Chondrocyte (in vitro differentiated cells): ENCODE data around the gene MKRN2. TPM values are rescaled to one million over a fixed set of nuclear protein-coding genes. Genes with fewer than 3 reads are reported as not detected.
A peak's percentile ranks its signal among the peaks of the same experiment; 100 is the strongest.

ENCODE experiments used
- DNase-seq: peaks from one replicate; pipeline ENCODE4 v3.0.0; 2021; ENCODE audit warnings: mixed read lengths, low spot score
- H3K27ac Mint-ChIP-seq: one replicate; pipeline ENCODE4 v1.8.0; 2021; ENCODE audit warnings: mild to moderate bottlenecking, moderate library complexity, mixed read lengths; ENCODE audit not compliant: unreplicated experiment
- H3K27me3 Mint-ChIP-seq: 2 replicates; pipeline ENCODE4 v1.8.0; 2021; ENCODE audit warnings: low read depth, mixed read lengths
- H3K36me3 Mint-ChIP-seq: 2 replicates; pipeline ENCODE4 v1.8.0; 2021; ENCODE audit warnings: low read depth, mixed read lengths
- H3K4me1 Mint-ChIP-seq: 2 replicates; pipeline ENCODE4 v1.8.0; 2021; ENCODE audit warnings: low read depth, mild to moderate bottlenecking, mixed read lengths
- H3K4me3 Mint-ChIP-seq: one replicate; pipeline ENCODE4 v1.8.0; 2021; ENCODE audit warnings: mild to moderate bottlenecking, moderate library complexity, mixed read lengths; ENCODE audit not compliant: unreplicated experiment
- H3K9me3 Mint-ChIP-seq: 2 replicates; pipeline ENCODE4 v1.8.0; 2021; ENCODE audit warnings: low read depth, mixed read lengths
- CTCF ChIP-seq: fragments of 200-600 bp; sonication (generic); IDR thresholded peaks from 2 replicates; pipeline ENCODE4 v1.5.0; 2021; ENCODE audit warnings: antibody characterized with exemption, mild to moderate bottlenecking, moderate library complexity
- total RNA-seq: library from RNA; stranded (reverse); gene quantifications from 3 replicates; pipeline ENCODE4 v1.2.1, GENCODE V29; 2021

The MKRN2 gene
- total RNA-seq, 1 donor from 2014 or later: 36.2 TPM

GRCh38 chr3:12613250-12613649 is 56.4 kb downstream of the MKRN2 start:
- no peaks in the 10 kb centered on the region for H3K9me3 Mint-ChIP-seq
- no peak for DNase-seq
- no peak for TF ChIP-seq CTCF
- H3K27ac Mint-ChIP-seq: no peak overlapping the region
- peaks cover 6% of the 10 kb centered on the region for H3K4me1 Mint-ChIP-seq
- H3K4me3 Mint-ChIP-seq: no peak overlapping the region
- H3K27me3 Mint-ChIP-seq: no peaks in the 10 kb centered on the region
- H3K36me3 Mint-ChIP-seq: peaks cover 19% of the 10 kb centered on the region

- Mint-ChIP-seq H3K27ac (no peak overlapping the region), H3K4me1 (peaks cover 8% of the 10 kb centered on the region), H3K9me3 (no peaks in the 10 kb centered on the region), H3K4me3 (no peak overlapping the region), H3K27me3 (no peaks in the 10 kb centered on the region), H3K36me3 (peaks cover 13% of the 10 kb centered on the region)
- TF ChIP-seq CTCF: no peak
- no peak for DNase-seq
These were observed 58.4 kb downstream of the MKRN2 start for GRCh38 chr3:12615266-12615665.

- H3K27ac Mint-ChIP-seq: peak overlapping the region; percentile 4
- no peak for TF ChIP-seq CTCF
These were observed 61.5 kb downstream of the MKRN2 start for GRCh38 chr3:12618426-12618825.

GRCh38 chr3:12620305-12620704 is 63.4 kb downstream of the MKRN2 start:
- H3K9me3 Mint-ChIP-seq: no peaks in the 10 kb centered on the region
- H3K27ac Mint-ChIP-seq: peak overlapping the region; percentile 59
- no peak for DNase-seq
- no peak overlapping the region for H3K4me3 Mint-ChIP-seq
- H3K27me3 Mint-ChIP-seq: no peaks in the 10 kb centered on the region
- H3K36me3 Mint-ChIP-seq: peaks cover 4% of the 10 kb centered on the region
- H3K4me1 Mint-ChIP-seq: peaks cover 38% of the 10 kb centered on the region
- no peak for TF ChIP-seq CTCF

More at GRCh38 chr3:12618426-12618825, 61.5 kb downstream of the MKRN2 start:
- no peaks in the 10 kb centered on the region for H3K9me3 Mint-ChIP-seq
- H3K27me3 Mint-ChIP-seq: no peaks in the 10 kb centered on the region
- H3K4me1 Mint-ChIP-seq: peaks cover 30% of the 10 kb centered on the region
- H3K4me3 Mint-ChIP-seq: no peak overlapping the region
- DNase-seq: no peak
- peaks cover 10% of the 10 kb centered on the region for H3K36me3 Mint-ChIP-seq

GRCh38 chr3:12620729-12621128 is 63.8 kb downstream of the MKRN2 start:
- Mint-ChIP-seq H3K4me3 (no peak overlapping the region), H3K4me1 (peaks cover 42% of the 10 kb centered on the region), H3K27me3 (no peaks in the 10 kb centered on the region), H3K27ac (peak overlapping the region; percentile 59), H3K9me3 (no peaks in the 10 kb centered on the region), H3K36me3 (peaks cover 4% of the 10 kb centered on the region)
- TF ChIP-seq CTCF: no peak
- no peak for DNase-seq
